Astrocyte (in vitro differentiated cells and primary cell): ENCODE results near the gene DCP1B. TPM values are rescaled to one million over a fixed set of nuclear protein-coding genes. Genes with fewer than 3 reads are reported as not detected.

Source experiments
- DNase-seq: peaks from one replicate; pipeline ENCODE4 v3.0.0-alpha.2; 2010; ENCODE audit warnings: low read depth
- FAIRE-seq: peaks from 2 replicates; lab custom pipeline; 2011; peaks lifted over from hg19 to GRCh38; lab: Jason Lieb, UNC
- H2AFZ ChIP-seq: 2 replicates; pipeline ENCODE4 v1.6.0; 2012; ENCODE audit warnings: low read depth, low read length, inconsistent platforms
- H3K27ac ChIP-seq: 2 replicates; pipeline ENCODE4 v1.5.1; 2011; ENCODE audit warnings: low read depth, low read length, inconsistent platforms
- H3K27me3 ChIP-seq: 2 replicates; pipeline ENCODE4 v1.6.0; 2011; ENCODE audit warnings: low read length, inconsistent platforms; ENCODE audit not compliant: insufficient read depth
- H3K36me3 ChIP-seq: 2 replicates; pipeline ENCODE4 v1.5.1; 2011; ENCODE audit warnings: low read length, inconsistent platforms; ENCODE audit not compliant: insufficient read depth
- H3K4me1 ChIP-seq: 2 replicates; pipeline ENCODE4 v1.5.1; 2011; ENCODE audit warnings: low read length, inconsistent platforms; ENCODE audit not compliant: insufficient read depth
- H3K4me2 ChIP-seq: 2 replicates; pipeline ENCODE4 v1.6.0; 2012; ENCODE audit warnings: low read length, inconsistent platforms
- H3K4me3 ChIP-seq: 2 replicates; pipeline ENCODE4 v1.5.1; 2011; ENCODE audit warnings: low read depth, mild to moderate bottlenecking, low read length, inconsistent platforms; ENCODE audit not compliant: insufficient read depth
- H3K79me2 ChIP-seq: 2 replicates; pipeline ENCODE4 v1.6.0; 2012; ENCODE audit warnings: mild to moderate bottlenecking, low read length, inconsistent platforms; ENCODE audit not compliant: insufficient read depth
- H3K9ac ChIP-seq: 2 replicates; pipeline ENCODE4 v1.6.0; 2012; ENCODE audit warnings: mild to moderate bottlenecking, low read length, inconsistent platforms
- H3K9me3 ChIP-seq: 2 replicates; pipeline ENCODE4 v1.5.1; 2012; ENCODE audit warnings: low read depth, mild to moderate bottlenecking, low read length, inconsistent platforms; ENCODE audit not compliant: insufficient read depth
- H4K20me1 ChIP-seq: 2 replicates; pipeline ENCODE4 v1.6.0; 2012; ENCODE audit warnings: low read length, inconsistent platforms; ENCODE audit not compliant: insufficient read depth
- H3K27ac Mint-ChIP-seq: one replicate; pipeline ENCODE4 v1.8.0; 2021; ENCODE audit warnings: mild to moderate bottlenecking, mixed read lengths; ENCODE audit not compliant: unreplicated experiment
- H3K27me3 Mint-ChIP-seq: one replicate; pipeline ENCODE4 v1.8.0; 2021; ENCODE audit warnings: low read depth, mixed read lengths; ENCODE audit not compliant: unreplicated experiment
- H3K36me3 Mint-ChIP-seq: one replicate; pipeline ENCODE4 v1.8.0; 2021; ENCODE audit warnings: low read depth, mixed read lengths; ENCODE audit not compliant: unreplicated experiment
- H3K4me1 Mint-ChIP-seq: one replicate; pipeline ENCODE4 v1.8.0; 2021; ENCODE audit warnings: low read depth, mixed read lengths; ENCODE audit not compliant: unreplicated experiment
- H3K4me3 Mint-ChIP-seq: one replicate; pipeline ENCODE4 v1.8.0; 2021; ENCODE audit warnings: mild to moderate bottlenecking, moderate library complexity, mixed read lengths; ENCODE audit not compliant: unreplicated experiment
- H3K9me3 Mint-ChIP-seq: one replicate; pipeline ENCODE4 v1.8.0; 2021; ENCODE audit warnings: mild to moderate bottlenecking, mixed read lengths; ENCODE audit not compliant: unreplicated experiment
- CTCF ChIP-seq: IDR thresholded peaks from 2 replicates; pipeline ENCODE4 v1.5.1; 2011; ENCODE audit warnings: low read depth, mild to moderate bottlenecking, inconsistent platforms, low read length, moderate library complexity; ENCODE audit not compliant: insufficient read depth
- EZH2 ChIP-seq: IDR thresholded peaks from 2 replicates; pipeline ENCODE4 v1.6.1; 2012; ENCODE audit warnings: mild to moderate bottlenecking, low read length, inconsistent platforms; ENCODE audit not compliant: insufficient read depth
- total RNA-seq: library from RNA; stranded (reverse); gene quantifications from 2 replicates; pipeline ENCODE4 v1.2.1, GENCODE V29; 2021

Gene DCP1B
- total RNA-seq, 1 donor from 2014 or later: 13.1 TPM

GRCh38 chr12:2052826-2053678, 48.8 kb upstream of the DCP1B start, which contains the start of gene CACNA1C:
TSS of gene CACNA1C (plus strand) at chr12:2052987. CDS start at chr12:2053563, 576 bp downstream.
- no peaks in the 10 kb centered on the region for H3K79me2 ChIP-seq
- H3K27me3 Mint-ChIP-seq: peaks cover 67% of the 10 kb centered on the region
- peaks cover 10% of the 10 kb centered on the region for H3K4me1 Mint-ChIP-seq
- H2AFZ ChIP-seq: peak within 1 kb of the TSS; percentile 83
- H3K4me3 ChIP-seq: peak within 1 kb of the TSS; percentile 71
- TF ChIP-seq CTCF: no peak
- TF ChIP-seq EZH2: peak; percentile 37
- H3K36me3 ChIP-seq: no peaks in the 10 kb centered on the region
- no peak within 1 kb of the TSS for H3K27ac ChIP-seq
- no peaks in the 10 kb centered on the region for H3K36me3 Mint-ChIP-seq
- FAIRE-seq (no peak), DNase-seq (peak; percentile 47)
- no peaks in the 10 kb centered on the region for H3K9me3 Mint-ChIP-seq
- H3K27me3 ChIP-seq: peaks cover 36% of the 10 kb centered on the region
- H3K9ac ChIP-seq: peak within 1 kb of the TSS; percentile 74
- H3K4me2 ChIP-seq: peak within 1 kb of the TSS; percentile 96
- peak within 1 kb of the TSS; percentile 91 for H3K4me3 Mint-ChIP-seq
- H3K4me1 ChIP-seq: peaks cover 3% of the 10 kb centered on the region
- H4K20me1 ChIP-seq: peaks cover 15% of the 10 kb centered on the region
- no peak within 1 kb of the TSS for H3K27ac Mint-ChIP-seq
- no peaks in the 10 kb centered on the region for H3K9me3 ChIP-seq

GRCh38 chr12:2051700-2052621, 47.7 kb upstream of the DCP1B start:
- Histone ChIP-seq H2AFZ (peak overlapping the region; percentile 83), H3K4me3 (peak overlapping the region; percentile 52), H3K36me3 (no peaks in the 10 kb centered on the region), H3K9me3 (no peaks in the 10 kb centered on the region), H4K20me1 (peaks cover 11% of the 10 kb centered on the region), H3K4me1 (peaks cover 3% of the 10 kb centered on the region), H3K9ac (peak overlapping the region; percentile 36), H3K4me2 (peak overlapping the region; percentile 91), H3K79me2 (no peaks in the 10 kb centered on the region), H3K27me3 (peaks cover 38% of the 10 kb centered on the region), H3K27ac (no peak overlapping the region)
- Mint-ChIP-seq H3K27ac (peak overlapping the region; percentile 1), H3K9me3 (no peaks in the 10 kb centered on the region), H3K4me3 (peak overlapping the region; percentile 78), H3K36me3 (no peaks in the 10 kb centered on the region), H3K27me3 (peaks cover 59% of the 10 kb centered on the region), H3K4me1 (peaks cover 10% of the 10 kb centered on the region)
- TF ChIP-seq CTCF (no peak), EZH2 (no peak)
- no peak for FAIRE-seq
- DNase-seq: no peak
